Lung (tissue), 12 donors: ENCODE data around the gene FDXR. TPM values are rescaled to one million over a fixed set of nuclear protein-coding genes. Genes with fewer than 3 reads are reported as not detected.

Source experiments
- ATAC-seq: fragments of 200-7000 bp; cut with Tn5 transposase; one replicate; pipeline ENCODE4 v1.9.1; 2020; ENCODE audit warnings: moderate number of reproducible peaks; ENCODE audit not compliant: insufficient read depth, low FRiP score
- DNase-seq, 3 donors: peaks; one replicate each; pipeline ENCODE4 v3.0.0-alpha.2; 2013 to 2017
- H3K27ac ChIP-seq, 2 donors: one replicate each; pipeline ENCODE4 v1.5.1; 2013; ENCODE audit warnings: mild to moderate bottlenecking in 2 of 2, moderate library complexity in 2 of 2, control low read depth in 1 of 2, inconsistent platforms in 1 of 2, low read depth in 1 of 2, low read length in 1 of 2
- H3K27me3 ChIP-seq, 3 donors: one replicate each; pipeline ENCODE4 v1.5.1; 2013; ENCODE audit warnings: low read length in 2 of 3; ENCODE audit not compliant: control insufficient read depth in 3 of 3, insufficient read depth in 3 of 3
- H3K36me3 ChIP-seq, 4 donors: one replicate each; pipeline ENCODE4 v1.5.1; 2013; ENCODE audit warnings: low read length in 4 of 4, mild to moderate bottlenecking in 1 of 4, moderate library complexity in 1 of 4; ENCODE audit not compliant: control insufficient read depth in 4 of 4, insufficient read depth in 4 of 4
- H3K4me1 ChIP-seq, 5 donors: one replicate each; pipeline ENCODE4 v1.5.1; 2013; ENCODE audit warnings: low read length in 5 of 5, mild to moderate bottlenecking in 2 of 5, moderate library complexity in 1 of 5; ENCODE audit not compliant: control insufficient read depth in 5 of 5, insufficient read depth in 5 of 5
- H3K4me3 ChIP-seq: one replicate; pipeline ENCODE4 v1.5.1; 2013; ENCODE audit warnings: mild to moderate bottlenecking, control low read depth, moderate library complexity
- H3K9ac ChIP-seq, 2 donors: one replicate each; pipeline ENCODE4 v1.5.1; 2013; ENCODE audit warnings: low read length in 2 of 2, control low read depth in 1 of 2; ENCODE audit not compliant: insufficient read depth in 1 of 2
- H3K9me3 ChIP-seq, 4 donors: one replicate each; pipeline ENCODE4 v1.5.1; 2013; ENCODE audit warnings: low read length in 3 of 4, mild to moderate bottlenecking in 1 of 4, moderate library complexity in 1 of 4; ENCODE audit not compliant: control insufficient read depth in 4 of 4, insufficient read depth in 3 of 4
- WGBS, 2 donors: extraction: QIAGEN DNeasy Blood & Tissue Kit; methylation state at CpG; one replicate each; pipeline ENCODE4 v1.1.7; 2013; 5-methylcytosine and 5-hydroxymethylcytosine counted together
- polyA plus RNA-seq, 2 donors: library from polyadenylated mRNA; stranded (reverse); fragments of 200-250 nt; gene quantifications; one replicate each; pipeline ENCODE4 v1.2.1, GENCODE V29; 2013
- total RNA-seq, 2 donors: library from RNA; depleted of rRNA in 1 of 2; stranded (reverse); fragments of >200 nt in 1 of 2; gene quantifications; one replicate each; pipeline ENCODE4 v1.2.1, GENCODE V29; 2014 to 2021
- TF ChIP-seq, protein P1 (sequence below): IDR thresholded peaks from 2 replicates; pipeline ENCODE4 v1.5.1; 2012; ENCODE audit warnings: mild to moderate bottlenecking; ENCODE audit errors: control extremely low read depth, extremely low read depth
- donor health status: control.
- donor health status: control.
- donor health status: Bipolar disorder and iron deficiency.
- donor health status: healthy.
- donor health status: DM: yes; HTN: yes; CAD: no.

Gene FDXR
- total and polyA plus RNA-seq, 4 donors = 7.8 to 17.5 (median 10.7) TPM

- TF ChIP-seq, protein P1, sequence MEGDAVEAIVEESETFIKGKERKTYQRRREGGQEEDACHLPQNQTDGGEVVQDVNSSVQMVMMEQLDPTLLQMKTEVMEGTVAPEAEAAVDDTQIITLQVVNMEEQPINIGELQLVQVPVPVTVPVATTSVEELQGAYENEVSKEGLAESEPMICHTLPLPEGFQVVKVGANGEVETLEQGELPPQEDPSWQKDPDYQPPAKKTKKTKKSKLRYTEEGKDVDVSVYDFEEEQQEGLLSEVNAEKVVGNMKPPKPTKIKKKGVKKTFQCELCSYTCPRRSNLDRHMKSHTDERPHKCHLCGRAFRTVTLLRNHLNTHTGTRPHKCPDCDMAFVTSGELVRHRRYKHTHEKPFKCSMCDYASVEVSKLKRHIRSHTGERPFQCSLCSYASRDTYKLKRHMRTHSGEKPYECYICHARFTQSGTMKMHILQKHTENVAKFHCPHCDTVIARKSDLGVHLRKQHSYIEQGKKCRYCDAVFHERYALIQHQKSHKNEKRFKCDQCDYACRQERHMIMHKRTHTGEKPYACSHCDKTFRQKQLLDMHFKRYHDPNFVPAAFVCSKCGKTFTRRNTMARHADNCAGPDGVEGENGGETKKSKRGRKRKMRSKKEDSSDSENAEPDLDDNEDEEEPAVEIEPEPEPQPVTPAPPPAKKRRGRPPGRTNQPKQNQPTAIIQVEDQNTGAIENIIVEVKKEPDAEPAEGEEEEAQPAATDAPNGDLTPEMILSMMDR = no peak
- no peaks in the 10 kb centered on the region for H3K4me1 ChIP-seq
- H3K36me3 ChIP-seq = no peaks in the 10 kb centered on the region
- no peak overlapping the region for H3K9ac ChIP-seq
- DNase-seq (no peak), ATAC-seq (no peak)
- H3K4me3 ChIP-seq = no peak overlapping the region
- H3K27ac ChIP-seq = no peak overlapping the region
- peaks cover 0 to 19% (median 4%) of the 10 kb centered on the region in 3 donors for H3K27me3 ChIP-seq
- WGBS, 2 donors = 48 to 54% methylated on average over 15 of the region's 15 CpGs
- no peaks in the 10 kb centered on the region for H3K9me3 ChIP-seq
Measured at GRCh38 chr17:74883241-74883745, 10.5 kb upstream of the FDXR start.

DNA sequence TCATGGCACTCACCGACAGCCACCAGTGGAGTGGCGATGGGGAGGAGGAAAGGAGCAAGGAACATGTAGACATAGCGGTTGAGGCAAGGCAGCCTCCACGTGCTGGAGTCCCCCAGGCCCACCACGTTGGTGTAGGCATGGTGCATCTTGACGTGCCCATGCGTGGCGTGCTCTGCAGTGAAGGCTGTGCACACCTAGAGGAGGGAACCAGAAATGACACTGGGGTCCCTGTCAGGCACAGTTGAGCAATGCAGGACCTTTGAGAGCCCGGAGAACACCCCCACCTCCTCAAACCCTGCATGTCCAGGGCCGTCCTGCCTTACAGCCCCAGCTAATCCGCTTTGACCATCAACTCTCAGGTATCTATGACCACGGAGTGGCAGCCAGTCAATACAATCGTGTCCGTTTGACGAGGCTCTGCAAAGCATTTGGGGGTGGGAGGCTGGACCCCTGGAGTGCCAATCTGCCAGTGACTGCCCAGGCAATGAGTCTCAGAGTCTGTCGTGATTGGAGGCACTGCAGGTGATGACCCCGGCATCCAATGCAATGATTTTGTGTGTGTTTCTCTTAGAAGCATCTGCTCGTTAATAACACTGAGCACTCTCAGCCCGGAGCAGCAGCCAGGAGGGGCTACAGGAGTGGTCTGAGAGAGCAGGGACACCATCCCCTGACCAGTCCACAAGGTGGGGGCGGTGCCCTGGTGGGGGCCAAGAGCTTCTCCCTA, 9.9 kb upstream of the FDXR start:
- no peak overlapping the region for H3K4me3 ChIP-seq
- H3K36me3 ChIP-seq = no peaks in the 10 kb centered on the region
- TF ChIP-seq, protein P1 = no peak
- no peak overlapping the region for H3K27ac ChIP-seq
- no peaks in the 10 kb centered on the region for H3K9me3 ChIP-seq
- H3K27me3 ChIP-seq = peaks cover 0 to 19% (median 4%) of the 10 kb centered on the region in 3 donors
- peaks cover 0 to 2% (median 0%) of the 10 kb centered on the region in 5 donors for H3K4me1 ChIP-seq
- WGBS, 2 donors = 73 to 81% methylated on average over 19 to 20 of the region's 20 CpGs
- H3K9ac ChIP-seq = no peak overlapping the region
- ATAC-seq = no peak
- no peak for DNase-seq

GRCh38 chr17:74881073-74881472, 8.3 kb upstream of the FDXR start:
- Histone ChIP-seq H3K36me3 (no peaks in the 10 kb centered on the region), H3K27ac (no peak overlapping the region), H3K4me1 (peaks cover 0 to 2% (median 0%) of the 10 kb centered on the region in 5 donors), H3K9me3 (no peaks in the 10 kb centered on the region), H3K4me3 (no peak overlapping the region), H3K27me3 (peaks cover 0 to 9% (median 0%) of the 10 kb centered on the region in 3 donors), H3K9ac (no peak overlapping the region)
- ATAC-seq (no peak), DNase-seq (no peak)
- TF ChIP-seq, protein P1 = no peak
- 74 to 86% methylated on average over 11 of the region's 11 CpGs for WGBS, 2 donors
